NCI-H345 (cell line): ENCODE measurements around the gene ELK3.

Source experiments
- DNase-seq: peaks from one replicate; lab custom pipeline; 2025; lab: John Stamatoyannopoulos, UW

The ELK3 gene

GRCh38 chr12:96256672-96257361 lies 62.6 kb downstream of the ELK3 start:
- DNase-seq, result no peak

- DNase-seq, result no peak
Measured at GRCh38 chr12:96257550-96258103, 63.5 kb downstream of the ELK3 start.

- DNase-seq, result no peak
Measured at GRCh38 chr12:96258104-96258961, 64.2 kb downstream of the ELK3 start.

- no peak for DNase-seq
Measured at GRCh38 chr12:96260231-96260630, 66.1 kb downstream of the ELK3 start.

- no peak for DNase-seq
Measured at GRCh38 chr12:96260644-96261043, 66.5 kb downstream of the ELK3 start.

- no peak for DNase-seq
Measured at GRCh38 chr12:96261557-96261956, 67.4 kb downstream of the ELK3 start.

GRCh38 chr12:96263449-96263902 lies 69.3 kb downstream of the ELK3 start:
- DNase-seq, result no peak

- DNase-seq, result no peak
Measured at GRCh38 chr12:96265400-96265799, 71.2 kb downstream of the ELK3 start.

- no peak for DNase-seq
Measured at GRCh38 chr12:96265836-96266235, 71.7 kb downstream of the ELK3 start.

- DNase-seq, result no peak
Measured at GRCh38 chr12:96266238-96266637, 72.1 kb downstream of the ELK3 start.

GRCh38 chr12:96271469-96272199 lies 77.5 kb downstream of the ELK3 start:
- no peak for DNase-seq

- no peak for DNase-seq
Measured at GRCh38 chr12:96274331-96274730, 80.2 kb downstream of the ELK3 start.

GRCh38 chr12:96285158-96285557 lies 91.0 kb downstream of the ELK3 start:
- no peak for DNase-seq

GRCh38 chr12:96289067-96289466 lies 94.9 kb downstream of the ELK3 start:
- no peak for DNase-seq

- no peak for DNase-seq
Measured at GRCh38 chr12:96293093-96293492, 98.9 kb downstream of the ELK3 start.

- DNase-seq, result no peak
Measured at GRCh38 chr12:96294831-96295230, 100.7 kb downstream of the ELK3 start.

GRCh38 chr12:96295532-96296160 lies 101.5 kb downstream of the ELK3 start:
- DNase-seq, result no peak

- no peak for DNase-seq
Measured at GRCh38 chr12:96297504-96297903, 103.3 kb downstream of the ELK3 start.

GRCh38 chr12:96300064-96300463 lies 105.9 kb downstream of the ELK3 start:
- no peak for DNase-seq

- DNase-seq, result no peak
Measured at GRCh38 chr12:96301732-96302131, 107.6 kb downstream of the ELK3 start.

GRCh38 chr12:96302687-96303310 lies 108.6 kb downstream of the ELK3 start:
- no peak for DNase-seq
